Posterior vena cava (tissue), 2 donors: Measurements from ENCODE around the gene LAD1. TPM values are rescaled to one million over a fixed set of nuclear protein-coding genes. Genes with fewer than 3 reads are reported as not detected.

Experiments
- DNase-seq: peaks from one replicate; pipeline ENCODE4 v3.0.0-alpha.2; 2020; ENCODE audit warnings: low spot score
- intact Hi-C, 2 donors: fragments of 100-400 bp; cut with DNase I; formaldehyde crosslinking; loops; one replicate each; pipeline versions ENCODE4 v1.14.1 to v1.14.2; 2022 to 2023
- total RNA-seq, 2 donors: library from RNA; stranded (reverse); fragmentation: NEBNext Ultra II Directional; extraction: Animal tissue kit (Norgen Biotek cat#: 25700); gene quantifications; one replicate each; pipeline ENCODE4 v1.2.1, GENCODE V29; 2021
- donor health status: DM: yes; HTN: yes; CAD: no.
- donor health status: DM: yes; HTN: yes; CAD: no.

LAD1 gene
- total RNA-seq, 2 donors from 2014 or later: 0.29 TPM; not detected in 1

- no peak for DNase-seq
- intact Hi-C loops: loop anchor here in 1 of 2 donors (10.0 kb wide), 1 partner anchor 145 kb away; no protein-coding TSS in a partner anchor
Measured at GRCh38 chr1:201399352-201400126, 415 bp upstream of the LAD1 start.

- no peak for DNase-seq
- intact Hi-C loops: no loop called here
Measured at GRCh38 chr1:201397675-201398074, 1.4 kb downstream of the LAD1 start.

GRCh38 chr1:201396861-201397464 is 2.2 kb downstream of the LAD1 start:
- intact Hi-C loops: no loop called here
- DNase-seq: no peak

- DNase-seq: no peak
- intact Hi-C loops: no loop called here
Measured at GRCh38 chr1:201395936-201396335, 3.2 kb downstream of the LAD1 start.

- intact Hi-C loops: no loop called here
Measured at GRCh38 chr1:201394591-201394990, 4.5 kb downstream of the LAD1 start.

GRCh38 chr1:201393076-201393475 is 6.0 kb downstream of the LAD1 start:
- no peak for DNase-seq
- intact Hi-C loops: no loop called here

More at GRCh38 chr1:201394591-201394990, 4.5 kb downstream of the LAD1 start:
- no peak for DNase-seq

- intact Hi-C loops: no loop called here
- no peak for DNase-seq
Measured at GRCh38 chr1:201391651-201392511, 7.2 kb downstream of the LAD1 start.

GRCh38 chr1:201391225-201391624 is 7.9 kb downstream of the LAD1 start:
- DNase-seq: no peak
- intact Hi-C loops: no loop called here

- DNase-seq: no peak
- intact Hi-C loops: no loop called here
Measured at GRCh38 chr1:201389051-201389450, 10.1 kb downstream of the LAD1 start.

GRCh38 chr1:201386208-201386607 is 12.9 kb downstream of the LAD1 start:
- intact Hi-C loops: no loop called here
- no peak for DNase-seq

GRCh38 chr1:201385299-201385891 is 13.7 kb downstream of the LAD1 start:
- no peak for DNase-seq
- intact Hi-C loops: no loop called here

GRCh38 chr1:201384406-201384782 is 14.7 kb downstream of the LAD1 start:
- no peak for DNase-seq
- intact Hi-C loops: no loop called here

GRCh38 chr1:201383647-201384405 is 15.3 kb downstream of the LAD1 start:
- intact Hi-C loops: no loop called here
- DNase-seq: no peak

- no peak for DNase-seq
- intact Hi-C loops: no loop called here
Measured at GRCh38 chr1:201381130-201381529, 18.0 kb downstream of the LAD1 start.

GRCh38 chr1:201379733-201380242 is 19.3 kb downstream of the LAD1 start:
- intact Hi-C loops: no loop called here
- no peak for DNase-seq

- no peak for DNase-seq
- intact Hi-C loops: no loop called here
Measured at GRCh38 chr1:201378804-201379203, 20.3 kb downstream of the LAD1 start.

GRCh38 chr1:201377611-201378092 is 21.5 kb downstream of the LAD1 start, which contains the start of gene TNNT2:
TSS of gene TNNT2 (minus strand) at chr1:201377680. CDS start at chr1:201373254, 4,426 bp downstream.
- intact Hi-C loops: no loop called here
- no peak for DNase-seq
